HepG2 (cell line): ENCODE results near the gene CHP1. TPM values are rescaled to one million over a fixed set of nuclear protein-coding genes. Genes with fewer than 3 reads are reported as not detected.
A peak's percentile ranks its signal among the peaks of the same experiment; 100 is the strongest.

Source experiments
- EEA1 ChIP-seq: sonication (generic); formaldehyde crosslinking; IDR thresholded peaks from 2 replicates; pipeline ENCODE4 v1.5.1; 2020; ENCODE audit warnings: mild to moderate bottlenecking, missing genetic modification reagents, borderline replicate concordance
- ISL2 ChIP-seq: sonication (generic); formaldehyde crosslinking; IDR thresholded peaks from 2 replicates; pipeline ENCODE4 v1.5.0; 2020; ENCODE audit warnings: missing genetic modification reagents
- NR3C1 ChIP-seq: sonication (generic); formaldehyde crosslinking; IDR thresholded peaks from 2 replicates; pipeline ENCODE4 v1.4.0; 2020; ENCODE audit warnings: missing genetic modification reagents
- SIX4 ChIP-seq: sonication (generic); formaldehyde crosslinking; IDR thresholded peaks from 2 replicates; pipeline ENCODE4 v1.4.0; 2020; ENCODE audit warnings: missing genetic modification reagents
- SNAPC2 ChIP-seq: sonication (generic); formaldehyde crosslinking; IDR thresholded peaks from 2 replicates; pipeline ENCODE4 v1.8.1; 2022; ENCODE audit warnings: mild to moderate bottlenecking, missing genetic modification reagents
- SP2 ChIP-seq: sonication (generic); formaldehyde crosslinking; IDR thresholded peaks from 2 replicates; pipeline ENCODE4 v1.5.1; 2020; ENCODE audit warnings: mild to moderate bottlenecking, missing genetic modification reagents
- SP5 ChIP-seq: IDR thresholded peaks from 2 replicates; pipeline ENCODE4 v1.6.1; 2016; ENCODE audit warnings: low read depth, borderline replicate concordance
- SRSF9 ChIP-seq: fragments of 200-400 bp; formaldehyde crosslinking; IDR thresholded peaks from 2 replicates; pipeline ENCODE4 v1.6.1; 2018; ENCODE audit warnings: borderline replicate concordance, mild to moderate bottlenecking, low read depth, low read length; ENCODE audit not compliant: insufficient read depth, poor library complexity, severe bottlenecking
- UBTF ChIP-seq: sonication (generic); formaldehyde crosslinking; IDR thresholded peaks from 2 replicates; pipeline ENCODE4 v1.4.0; 2020; ENCODE audit warnings: mild to moderate bottlenecking, missing genetic modification reagents
- USF2 ChIP-seq, 2 experiments: sonication (generic) in 1 of 2; formaldehyde crosslinking in 1 of 2; IDR thresholded peaks; 2 replicates each; pipeline versions ENCODE4 v1.5.1 to v1.6.1; 2011 to 2020; ENCODE audit warnings: borderline replicate concordance in 1 of 2, low read depth in 1 of 2, low read length in 1 of 2, mild to moderate bottlenecking in 1 of 2, missing genetic modification reagents in 1 of 2, moderate library complexity in 1 of 2
- WIZ ChIP-seq: sonication (generic); formaldehyde crosslinking; IDR thresholded peaks from 2 replicates; pipeline ENCODE4 v1.5.1; 2020; ENCODE audit warnings: mild to moderate bottlenecking, missing genetic modification reagents
- YEATS4 ChIP-seq: sonication (generic); formaldehyde crosslinking; IDR thresholded peaks from 2 replicates; pipeline ENCODE4 v1.4.0; 2020; ENCODE audit warnings: missing genetic modification reagents, borderline replicate concordance
- ZBTB10 ChIP-seq: sonication (generic); formaldehyde crosslinking; IDR thresholded peaks from 2 replicates; pipeline ENCODE4 v1.4.0; 2020; ENCODE audit warnings: missing genetic modification reagents, borderline replicate concordance
- ZEB1 ChIP-seq: IDR thresholded peaks from 2 replicates; pipeline ENCODE4 v1.6.1; 2012; ENCODE audit warnings: mild to moderate bottlenecking, low read depth, inconsistent platforms; ENCODE audit not compliant: insufficient replicate concordance
- ZFP62 ChIP-seq: sonication (generic); formaldehyde crosslinking; IDR thresholded peaks from 2 replicates; pipeline ENCODE4 v1.4.0; 2020; ENCODE audit warnings: missing genetic modification reagents
- ZNF121 ChIP-seq: sonication (generic); formaldehyde crosslinking; IDR thresholded peaks from 2 replicates; pipeline ENCODE4 v1.5.0; 2020; ENCODE audit warnings: mild to moderate bottlenecking, missing genetic modification reagents
- ZNF205 ChIP-seq: IDR thresholded peaks from 2 replicates; pipeline ENCODE4 v1.6.1; 2018; ENCODE audit warnings: missing biosample characterization, missing genetic modification reagents
- ZNF317 ChIP-seq: sonication (generic); formaldehyde crosslinking; IDR thresholded peaks from 2 replicates; pipeline ENCODE4 v1.5.0; 2020; ENCODE audit warnings: mild to moderate bottlenecking, missing genetic modification reagents
- polyA plus RNA-seq, 8 experiments: library from polyadenylated mRNA; depleted of rRNA in 3 of 8; stranded (reverse) in 7 of 8; unstranded in 1 of 8; fragments of >200 nt; fragmentation: Illumina TruSeq in 4 of 8; extraction: Trizol in 4 of 8; gene quantifications; 2 replicates each; pipeline versions ENCODE4 v1.2.1 to v1.2.3, GENCODE V29; 2011 to 2016; ENCODE audit warnings: low read depth in 4 of 8, missing spikeins in 1 of 8, mixed read lengths in 1 of 8; ENCODE audit not compliant: insufficient read depth in 1 of 8
- total RNA-seq, 5 experiments: library from RNA; depleted of rRNA; stranded (reverse); fragments of >200 nt; fragmentation: Illumina TruSeq; extraction: Trizol; gene quantifications; 2 replicates each; pipeline ENCODE4 v1.2.3, GENCODE V29; 2016; ENCODE audit warnings: low read depth in 1 of 5
- TF ChIP-seq, protein P1 (sequence below): sonication (generic); formaldehyde crosslinking; IDR thresholded peaks from 2 replicates; pipeline ENCODE4 v1.4.0; 2020; ENCODE audit warnings: missing genetic modification reagents

Gene CHP1
- total and polyA plus RNA-seq, 2 of the 13 experiments (the other 11 are each of a cell fraction or from before 2014, with no cell fraction given): 49.6 to 76.4 TPM

- TF ChIP-seq ISL2 (CRISPR knock-in tag) (peak; percentile 65; the same call in 1 of the 2 replicates), SRSF9 (no peak), UBTF (CRISPR knock-in tag) (peak; percentile 89), ZNF121 (CRISPR knock-in tag) (peak; percentile 41; the same call in 1 of the 2 replicates), ZNF317 (CRISPR knock-in tag) (0 out of 2 replicates have a peak, but pooled peaks have one; percentile 32), SIX4 (CRISPR knock-in tag) (0 out of 2 replicates have a peak, but pooled peaks have one; percentile 14), ZBTB10 (CRISPR knock-in tag) (no peak), SNAPC2 (CRISPR knock-in tag) (peak; percentile 86), ZNF205 (CRISPR knock-in tag) (peak; percentile 63; the same call in 1 of the 2 replicates), WIZ (peak; percentile 96), USF2 (IDR thresholded peaks at IDR 0.05; ENCODE audit: low read depth, low read length) (no peak), USF2 (CRISPR knock-in tag; IDR thresholded peaks at IDR 0.05; ENCODE audit: borderline replicate concordance) (0 out of 2 replicates have a peak, but pooled peaks have one; percentile 30), SP5 (CRISPR knock-in tag) (no peak; the same call in none of the 2 replicates), EEA1 (no peak; the same call in 1 of the 2 replicates), ZFP62 (CRISPR knock-in tag) (no peak), YEATS4 (CRISPR knock-in tag) (peak; percentile 62; the same call in 1 of the 2 replicates), NR3C1 (CRISPR knock-in tag) (no peak), ZEB1 (no peak), SP2 (CRISPR knock-in tag) (peak; percentile 67)
- TF ChIP-seq, protein P1, sequence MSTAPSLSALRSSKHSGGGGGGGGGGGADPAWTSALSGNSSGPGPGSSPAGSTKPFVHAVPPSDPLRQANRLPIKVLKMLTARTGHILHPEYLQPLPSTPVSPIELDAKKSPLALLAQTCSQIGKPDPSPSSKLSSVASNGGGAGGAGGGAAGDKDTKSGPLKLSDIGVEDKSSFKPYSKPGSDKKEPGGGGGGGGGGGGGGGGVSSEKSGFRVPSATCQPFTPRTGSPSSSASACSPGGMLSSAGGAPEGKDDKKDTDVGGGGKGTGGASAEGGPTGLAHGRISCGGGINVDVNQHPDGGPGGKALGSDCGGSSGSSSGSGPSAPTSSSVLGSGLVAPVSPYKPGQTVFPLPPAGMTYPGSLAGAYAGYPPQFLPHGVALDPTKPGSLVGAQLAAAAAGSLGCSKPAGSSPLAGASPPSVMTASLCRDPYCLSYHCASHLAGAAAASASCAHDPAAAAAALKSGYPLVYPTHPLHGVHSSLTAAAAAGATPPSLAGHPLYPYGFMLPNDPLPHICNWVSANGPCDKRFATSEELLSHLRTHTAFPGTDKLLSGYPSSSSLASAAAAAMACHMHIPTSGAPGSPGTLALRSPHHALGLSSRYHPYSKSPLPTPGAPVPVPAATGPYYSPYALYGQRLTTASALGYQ: no peak
These were observed at the start of gene CHP1, which contains the start of gene EXD1 (continued) for GRCh38 chr15:41230650-41231421.
